Left colon (tissue), 2 donors: ENCODE data around the gene MEN1. TPM values are rescaled to one million over a fixed set of nuclear protein-coding genes. Genes with fewer than 3 reads are reported as not detected.

Source experiments
- ATAC-seq: fragments of 200-7000 bp; cut with Tn5 transposase; one replicate; pipeline ENCODE4 v1.9.1; 2020; ENCODE audit warnings: mild to moderate bottlenecking, moderate library complexity
- DNase-seq, 2 donors: peaks; one replicate each; pipeline ENCODE4 v3.0.0-alpha.2; 2020
- intact Hi-C, 2 donors: fragments of 100-400 bp; cut with DNase I in 1 of 2; cut with micrococcal nuclease in 1 of 2; formaldehyde crosslinking; loops; one replicate each; pipeline versions ENCODE4 v1.11.2 to v1.14.0; 2022; cut with DNase I, micrococcal nuclease
- long read RNA-seq: library from polyadenylated mRNA; unstranded; transcript quantifications from one replicate; pipeline ENCODE4 v2.0.0, GENCODE V29; 2021
- total RNA-seq, 2 donors: library from RNA; stranded (reverse); fragmentation: NEBNext Ultra II Directional; extraction: Animal tissue kit (Norgen Biotek cat#: 25700); gene quantifications; one replicate each; pipeline ENCODE4 v1.2.1, GENCODE V29; 2021
- donor health status: DM: no; HTN: no; CAD: no.
- donor health status: DM: yes; HTN: yes; CAD: no.

Gene MEN1
- total RNA-seq: 10 to 100 TPM; 21.0 to 25.5 TPM
- long read RNA-seq, transcript MEN1-207 (9 exons, 3,150 nt): major isoform, 11 of 27 reads
- long read RNA-seq, partial matches to known transcripts: 4 of 27 reads
- long read RNA-seq, other reads (novel, unspliced or antisense): 6 of 27 reads

DNA sequence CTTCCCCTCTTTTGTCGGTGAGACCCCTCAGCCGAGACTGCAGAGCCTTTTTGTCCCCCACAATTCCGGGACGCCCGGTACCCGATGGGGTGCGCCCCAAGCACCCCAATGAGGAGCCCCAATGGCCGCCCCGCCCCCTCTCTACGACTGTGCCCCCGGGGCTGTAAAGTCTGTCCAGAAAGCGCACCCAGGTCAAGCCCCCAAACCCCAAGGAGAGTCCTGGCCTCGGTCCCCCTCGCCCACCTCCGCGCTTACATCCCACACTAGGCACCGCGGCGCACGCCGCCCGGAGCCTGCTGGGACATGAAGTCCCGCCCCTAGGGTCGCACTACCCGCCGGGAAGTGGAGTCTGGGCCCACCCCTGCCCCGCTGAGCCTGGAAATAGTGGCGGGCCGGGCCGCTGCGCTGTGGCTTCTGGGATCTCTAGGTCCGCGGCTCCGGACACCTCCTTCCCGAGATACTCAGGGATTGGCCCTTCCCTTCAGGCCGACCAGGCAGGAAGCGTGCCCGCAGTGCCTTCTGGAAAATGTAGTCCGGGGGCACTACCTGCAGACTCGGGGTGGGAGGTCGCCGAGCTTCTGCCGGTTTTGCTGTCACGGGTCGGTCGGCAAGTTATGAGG is at the start of gene MEN1:
Gene MEN1, minus strand, starts transcription at position 281 of the 620 bp plus-strand sequence. CDS start 442 bp downstream, outside the sequence.
- DNase-seq (peak; percentile 95 to 97), ATAC-seq (peak; percentile 95)
- intact Hi-C loops: no loop called here

DNA sequence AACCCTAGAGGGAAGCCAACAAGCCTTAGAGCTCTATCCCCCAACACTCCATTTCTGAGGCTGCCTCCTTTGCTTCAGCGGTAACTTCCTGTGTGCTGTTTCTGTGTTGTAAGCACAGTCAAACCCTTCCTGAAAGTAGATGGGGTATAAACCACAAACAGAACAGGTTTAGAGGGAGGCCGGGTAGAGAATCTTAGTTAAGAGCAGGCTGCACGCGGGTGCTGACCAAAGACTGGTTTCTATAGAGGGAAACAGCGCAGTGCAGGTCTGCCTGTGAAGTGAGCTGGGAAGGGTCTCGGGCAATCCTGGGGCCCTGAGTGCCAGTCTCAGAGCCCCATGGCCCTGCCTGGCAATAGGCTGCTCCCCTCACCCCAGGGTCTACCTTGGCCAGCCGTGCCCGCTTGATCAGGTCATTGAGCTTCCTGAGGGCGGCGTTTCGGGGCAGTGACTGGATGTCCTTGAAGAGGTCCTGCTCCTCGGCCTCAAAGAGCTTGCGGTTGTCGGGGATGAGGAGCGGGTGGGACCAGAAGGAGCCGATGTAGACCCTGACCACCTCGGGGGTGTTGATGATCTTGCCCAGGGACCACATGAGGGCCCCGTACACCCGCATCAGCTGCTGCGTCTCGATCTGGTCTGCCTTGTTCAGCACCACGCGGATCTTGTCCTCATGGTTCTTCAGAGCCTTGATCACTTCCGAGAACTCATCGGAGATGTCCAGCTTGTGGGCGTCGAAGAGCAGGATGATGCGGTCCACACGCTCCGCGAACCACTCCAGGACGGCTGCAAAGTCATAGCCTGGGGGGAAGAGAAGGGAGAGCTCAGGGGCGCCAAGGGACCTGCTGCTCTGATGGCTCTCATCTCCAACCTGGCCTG is 49.4 kb upstream of the MEN1 start:
- DNase-seq (peak in 1 of 2 donors; percentile 9), ATAC-seq (no peak)
- intact Hi-C loops: no loop called here

DNA sequence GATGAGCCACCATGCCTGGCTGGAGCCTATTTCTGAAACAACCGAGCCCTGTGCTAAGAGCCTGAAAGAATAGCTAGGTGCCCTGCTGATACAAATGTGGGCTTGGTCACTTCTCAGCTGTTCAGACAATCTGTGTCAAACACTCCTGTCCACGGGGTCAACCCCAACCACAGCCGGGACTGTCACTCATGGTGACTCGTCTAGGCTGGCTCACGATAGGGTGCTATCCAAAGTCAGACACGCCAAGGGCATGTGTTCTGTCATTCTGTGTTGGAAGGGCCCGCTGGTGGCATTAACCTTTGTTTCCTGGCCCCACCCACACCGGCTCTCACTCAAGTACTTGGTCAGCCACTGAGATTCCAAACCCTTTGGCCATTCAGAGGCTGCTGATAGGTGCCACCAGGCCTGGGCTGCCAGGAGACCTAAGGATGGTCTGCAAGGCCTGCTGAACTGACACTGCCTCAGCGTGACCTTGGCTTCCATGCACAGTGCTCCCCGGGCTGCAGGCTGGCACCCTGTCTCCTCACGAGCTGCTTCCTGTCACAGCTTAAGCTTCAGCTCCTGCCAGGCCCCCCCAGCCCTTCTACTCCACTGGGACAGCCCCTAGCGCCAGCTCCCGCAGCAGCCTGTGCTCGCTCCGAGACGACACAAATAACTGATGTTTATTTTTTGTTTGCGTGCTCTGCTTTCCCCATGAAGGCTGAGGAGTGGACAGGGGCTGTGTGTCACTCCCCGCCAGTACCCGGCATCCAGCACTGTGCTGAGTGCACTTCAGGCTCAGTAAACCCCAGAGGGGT is 48.3 kb upstream of the MEN1 start:
- intact Hi-C loops: no loop called here
- peak in 1 of 2 donors; percentile 57 for DNase-seq
- ATAC-seq: peak; percentile 35

DNA sequence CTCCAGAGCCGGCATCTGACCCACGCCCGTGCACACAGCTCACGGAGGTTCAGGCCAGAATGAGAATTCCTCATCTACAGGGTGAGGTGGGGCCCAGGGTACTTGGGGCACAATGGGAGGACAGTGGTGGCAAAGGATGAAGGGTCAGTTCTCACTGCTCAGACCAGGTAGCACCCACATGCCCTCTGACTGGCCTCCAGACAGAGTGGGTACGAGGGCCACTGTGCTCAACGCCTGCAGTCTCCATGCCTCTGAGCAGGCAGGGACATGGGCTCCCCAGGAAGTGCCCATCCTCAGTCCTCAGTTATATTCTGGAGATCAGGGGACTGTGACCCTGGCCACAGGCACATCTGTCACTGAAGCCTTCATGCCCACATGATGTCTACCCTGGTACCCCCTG is 47.1 kb upstream of the MEN1 start:
- no peak for DNase-seq
- intact Hi-C loops: no loop called here
- no peak for ATAC-seq

DNA sequence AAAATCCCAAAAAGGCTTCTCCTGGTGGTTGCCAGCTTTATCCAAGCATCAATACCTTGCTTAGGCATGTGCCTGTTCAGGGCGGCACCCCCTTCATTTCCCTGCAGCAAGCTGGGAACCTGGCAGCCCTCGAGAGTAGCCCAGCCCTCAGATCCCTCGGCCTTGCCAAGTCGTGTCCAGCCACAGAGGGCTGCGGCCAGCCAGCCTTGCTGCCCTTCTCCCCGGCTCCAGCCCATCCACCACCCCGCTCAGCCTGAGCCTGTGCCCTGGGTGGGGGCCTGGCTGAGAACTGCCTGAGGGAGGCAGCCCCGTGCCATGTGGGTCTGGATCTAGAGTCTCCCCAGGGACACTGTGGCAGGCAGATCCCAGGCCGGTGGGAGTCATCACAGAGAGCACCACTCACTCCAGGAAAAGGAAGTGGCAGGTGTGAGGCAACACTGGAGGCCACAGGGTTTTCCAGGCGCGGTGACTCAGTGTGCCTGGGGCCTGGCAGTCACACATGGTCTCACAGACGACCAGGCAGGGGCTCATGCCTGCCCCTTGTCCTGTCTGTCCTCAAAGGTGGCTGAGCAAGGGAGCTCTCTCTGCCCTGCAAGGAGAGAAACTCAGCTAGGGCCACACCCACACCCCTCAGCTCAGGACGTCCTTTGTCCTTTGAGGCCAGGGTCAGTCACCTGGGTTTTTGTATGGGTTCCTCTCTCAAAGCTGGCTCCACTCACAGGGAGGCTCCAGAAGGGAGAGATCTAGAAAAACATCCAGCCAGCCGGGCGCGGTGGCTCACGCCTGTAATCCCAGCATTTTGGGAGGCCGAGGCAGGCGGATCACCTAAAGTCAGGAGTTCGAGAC is 46.3 kb upstream of the MEN1 start:
- intact Hi-C loops: no loop called here
- peak; percentile 44 for ATAC-seq
- DNase-seq: peak in 1 of 2 donors; percentile 67

DNA sequence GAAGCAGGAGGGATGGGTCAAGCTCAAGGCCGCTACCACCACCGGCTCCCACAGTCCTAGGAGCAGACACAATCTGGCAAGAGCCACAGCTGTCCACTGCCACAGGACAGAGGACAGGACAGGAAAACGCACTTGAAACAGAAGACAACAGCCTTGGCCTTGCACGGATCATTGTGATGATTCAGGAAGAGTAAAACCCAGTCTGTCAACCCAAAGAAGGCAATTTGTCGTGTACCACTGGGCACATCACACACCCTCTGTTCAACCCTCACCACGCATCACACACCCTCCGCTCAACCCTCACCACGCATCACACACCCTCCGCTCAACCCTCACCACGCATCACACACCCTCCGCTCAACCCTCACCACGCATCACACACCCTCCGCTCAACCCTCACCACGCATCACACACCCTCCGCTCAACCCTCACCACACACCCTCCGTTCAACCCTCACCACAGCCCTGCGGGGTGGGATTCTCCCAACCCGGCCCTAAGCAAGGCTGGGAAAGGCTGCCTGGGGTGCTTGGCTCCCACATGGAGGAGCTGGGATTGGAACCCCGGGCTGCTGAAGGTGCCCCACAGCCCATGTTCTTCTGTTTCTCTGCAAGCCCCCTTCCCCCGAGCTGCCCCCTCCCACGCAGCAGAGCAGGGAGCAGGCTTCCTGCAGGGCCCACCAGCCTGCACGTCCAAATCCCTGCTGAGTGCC is 45.4 kb upstream of the MEN1 start:
- no peak for DNase-seq
- no peak for ATAC-seq
- intact Hi-C loops: no loop called here

DNA sequence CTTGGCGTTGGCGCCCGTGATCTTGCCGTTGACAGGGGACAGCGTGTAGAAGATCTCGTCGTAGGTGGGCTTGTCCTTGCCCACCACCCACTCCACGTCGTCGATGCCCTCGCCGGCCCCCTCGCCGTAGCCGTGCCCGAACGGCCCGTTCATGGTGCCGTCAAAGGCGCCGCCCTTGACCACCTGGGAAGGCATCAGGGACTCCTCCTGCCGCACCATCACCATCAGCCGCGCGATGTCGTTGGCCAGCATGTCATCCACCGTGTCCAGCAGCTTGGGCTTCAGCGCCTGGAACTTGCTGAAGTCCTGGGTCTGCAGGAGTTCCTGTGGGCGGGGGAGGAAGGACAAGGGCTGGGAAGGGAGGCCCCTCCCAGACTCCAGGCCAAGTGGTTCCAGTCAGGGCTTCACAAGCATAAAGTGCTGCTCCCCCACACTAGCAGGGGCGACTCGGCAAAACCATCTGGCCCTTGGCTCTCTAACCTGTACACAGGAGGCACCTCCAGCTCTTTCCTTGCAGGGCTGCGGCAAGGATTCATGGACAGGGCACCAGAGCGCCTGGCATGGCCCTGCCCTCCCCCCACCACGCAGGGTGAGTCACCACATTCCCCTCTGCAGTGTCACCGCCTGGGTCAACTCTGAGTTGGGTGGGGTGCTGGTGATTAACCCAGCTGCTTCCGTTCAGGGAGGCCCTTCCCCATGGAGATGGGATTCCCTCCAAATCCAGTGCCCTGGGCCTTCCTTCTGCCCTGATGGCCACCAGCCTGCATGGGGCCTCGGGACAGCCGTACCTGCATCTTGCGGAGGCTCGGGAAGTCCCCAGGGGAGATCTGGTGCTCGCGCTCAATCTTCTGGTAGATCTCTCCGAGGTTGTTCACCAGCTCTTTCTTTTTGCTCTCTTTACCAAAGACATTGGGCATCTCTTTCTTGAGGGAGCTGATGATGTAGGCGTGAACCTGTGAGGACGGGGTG is 44.5 kb upstream of the MEN1 start:
- intact Hi-C loops: no loop called here
- ATAC-seq: peak; percentile 84
- DNase-seq: peak; percentile 72 to 90

DNA sequence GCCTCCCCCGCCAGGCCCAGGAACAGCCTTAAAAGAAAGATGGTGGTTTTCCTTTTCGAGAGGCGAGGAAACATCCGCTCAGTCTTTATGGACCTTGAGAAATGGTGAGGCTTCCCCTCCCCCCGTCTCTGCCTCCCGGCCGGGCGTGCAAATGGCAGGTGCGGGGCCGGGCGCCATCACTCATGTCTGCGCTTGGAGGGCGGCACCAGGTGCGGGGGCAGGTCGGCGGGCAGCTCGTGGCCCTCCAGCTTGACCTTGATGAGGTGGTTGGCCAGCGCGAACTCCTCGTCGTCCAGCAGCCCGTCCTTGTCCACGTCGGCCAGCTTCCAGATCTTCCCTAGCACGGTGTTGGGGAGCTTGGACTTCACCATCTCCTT is 43.8 kb upstream of the MEN1 start:
- no peak for ATAC-seq
- no peak for DNase-seq
- intact Hi-C loops: no loop called here

DNA sequence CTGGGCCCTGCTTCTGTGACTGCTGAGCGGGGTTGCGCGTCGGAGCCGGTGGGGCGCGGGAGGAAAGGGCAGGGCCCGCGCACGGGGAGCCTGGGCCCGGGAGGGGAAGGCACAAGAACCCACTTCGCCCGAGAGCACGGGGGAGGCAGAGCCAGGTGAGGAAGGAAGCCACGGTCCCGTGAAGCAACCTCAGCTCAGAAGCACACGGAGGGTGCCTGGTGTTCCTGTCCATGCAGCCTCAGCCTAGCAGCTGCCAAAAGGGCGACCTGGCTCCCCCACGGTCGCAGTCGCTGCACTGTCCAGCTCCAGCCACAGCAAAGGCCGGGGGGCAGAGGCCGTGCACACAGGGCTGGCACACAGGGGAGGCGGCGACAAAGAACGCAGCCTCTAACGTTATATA is 43.4 kb upstream of the MEN1 start:
- intact Hi-C loops: no loop called here
- no peak for ATAC-seq
- DNase-seq: no peak

DNA sequence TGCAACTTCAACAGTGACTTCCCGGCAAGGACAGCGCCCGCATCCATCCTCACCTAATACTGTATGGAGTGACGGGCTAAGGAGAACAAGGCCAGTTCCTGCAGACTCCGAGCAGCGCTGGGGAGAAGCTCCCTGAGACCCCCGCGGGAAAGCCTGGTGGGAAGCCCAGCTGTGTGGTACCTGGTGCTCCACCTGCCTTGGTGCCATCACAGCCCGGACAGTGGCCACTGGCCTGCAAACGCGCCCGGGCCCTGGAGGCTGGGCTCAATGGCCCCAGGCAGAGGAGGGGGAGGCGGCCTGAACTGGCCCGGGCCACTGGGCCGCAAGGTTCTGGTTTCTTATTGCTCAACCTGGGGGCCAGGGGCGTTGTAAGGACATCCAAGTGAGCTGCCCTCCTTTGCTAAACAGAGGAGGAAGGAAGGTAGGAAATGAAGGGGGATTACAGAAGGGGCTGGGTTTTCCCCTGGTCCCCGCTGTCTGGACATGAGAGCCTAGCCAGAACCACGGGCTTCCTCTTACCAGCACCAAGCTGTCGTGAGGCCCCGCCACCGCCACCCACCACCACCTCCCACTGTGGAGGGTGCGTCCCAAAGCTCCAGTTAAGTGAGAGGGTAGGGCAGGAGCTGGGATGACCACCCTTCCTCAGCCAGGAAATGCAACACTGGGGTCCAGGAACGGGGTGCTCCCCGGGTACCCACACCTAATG is 42.6 kb upstream of the MEN1 start:
- intact Hi-C loops: no loop called here
- ATAC-seq (no peak), DNase-seq (no peak)

DNA sequence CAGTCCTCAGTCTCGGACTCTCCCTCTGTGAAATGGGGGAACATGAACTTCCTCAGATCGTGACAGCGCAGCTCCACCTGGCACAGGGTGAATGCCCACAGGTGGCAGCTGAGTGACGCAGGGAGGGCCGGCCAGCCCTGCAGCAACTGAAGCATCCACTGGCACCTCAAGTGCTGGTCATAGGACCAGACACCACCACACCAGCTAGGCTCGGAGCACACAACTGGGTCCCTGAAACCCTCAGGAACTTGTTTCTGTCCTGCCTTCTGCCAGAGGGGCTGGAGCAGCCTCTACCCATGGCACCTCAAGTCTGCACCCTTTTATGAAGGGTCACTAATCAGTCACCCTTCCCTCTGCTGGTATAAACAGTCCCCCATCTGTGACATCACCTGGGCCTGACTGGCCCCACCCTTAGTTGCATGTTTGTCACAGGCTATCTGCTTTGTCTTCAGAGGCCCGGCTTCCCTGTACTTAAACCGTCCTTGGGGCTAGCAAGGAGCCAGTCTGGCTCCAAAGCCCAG is 41.5 kb upstream of the MEN1 start:
- DNase-seq: no peak
- intact Hi-C loops: no loop called here
- no peak for ATAC-seq

DNA sequence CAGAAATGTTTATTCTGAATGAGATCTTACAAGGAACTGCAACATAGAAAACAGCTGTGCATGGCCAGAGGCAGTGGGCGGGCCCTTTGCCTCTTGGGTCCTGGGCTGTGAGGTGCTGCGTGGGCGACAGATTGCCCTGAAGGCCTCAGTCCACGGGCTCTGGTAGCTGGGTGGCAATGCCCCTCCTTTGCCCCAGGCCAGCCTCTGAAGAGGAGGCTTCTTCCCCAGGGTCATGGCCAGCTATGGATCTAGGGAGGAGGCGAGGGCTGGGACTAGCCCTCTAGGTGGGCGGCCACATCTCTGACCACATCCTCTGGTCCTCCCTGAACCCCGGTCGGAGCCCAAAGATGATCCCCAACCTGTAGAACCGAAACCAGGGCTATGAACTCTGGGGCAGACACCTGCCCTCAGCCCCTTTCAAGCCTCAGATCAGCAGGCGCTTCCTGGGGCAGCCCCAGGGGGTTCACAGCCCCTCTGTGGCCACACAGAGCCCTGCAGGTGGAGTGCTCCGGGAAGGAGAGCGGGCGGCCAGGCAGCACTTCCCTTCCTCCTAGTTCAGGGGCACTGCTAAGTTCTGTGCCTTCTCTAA is 40.7 kb upstream of the MEN1 start:
- intact Hi-C loops: no loop called here
- ATAC-seq (no peak), DNase-seq (peak in 1 of 2 donors; percentile 52)

DNA sequence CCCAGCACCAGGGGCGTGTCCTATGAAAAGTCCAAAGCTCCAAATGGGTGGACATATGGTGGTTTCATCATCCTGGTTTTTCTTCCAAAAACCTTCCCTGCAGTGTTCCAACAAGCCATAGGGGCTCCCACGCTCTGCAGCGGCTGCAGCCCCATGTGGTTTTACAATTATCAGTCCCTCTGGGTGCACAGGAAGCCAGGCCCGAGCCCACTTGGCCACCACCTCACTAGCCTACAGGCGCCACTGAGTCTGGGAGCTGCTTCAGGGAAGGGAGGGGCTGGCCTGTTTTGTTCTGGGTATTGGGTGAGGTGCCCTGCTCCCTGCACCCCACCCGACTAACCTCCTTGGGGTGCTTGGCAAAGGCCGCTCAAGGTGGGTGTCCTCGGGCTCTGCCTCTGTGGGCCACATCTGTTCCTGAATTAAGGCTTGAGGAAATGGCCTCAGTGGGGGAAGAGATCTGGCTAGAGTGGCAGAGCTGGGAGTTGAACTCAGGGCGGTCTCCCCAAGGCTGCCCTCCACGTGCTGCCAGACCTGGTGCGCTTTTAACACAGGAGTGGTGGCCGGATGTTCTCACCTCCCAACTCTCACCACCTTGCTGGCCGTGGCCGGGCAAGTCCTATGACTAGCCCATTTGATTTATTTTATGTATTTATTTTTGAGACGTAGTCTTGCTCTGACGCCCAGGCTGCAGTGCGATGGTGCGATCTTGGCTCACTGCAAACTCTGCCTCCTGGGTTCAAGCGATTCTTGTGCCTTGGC is 39.4 kb upstream of the MEN1 start:
- DNase-seq (no peak), ATAC-seq (no peak)
- intact Hi-C loops: loop anchor here (2.0 to 5.0 kb wide), 2 partner anchors 37 to 43 kb away; no protein-coding TSS in a partner anchor

DNA sequence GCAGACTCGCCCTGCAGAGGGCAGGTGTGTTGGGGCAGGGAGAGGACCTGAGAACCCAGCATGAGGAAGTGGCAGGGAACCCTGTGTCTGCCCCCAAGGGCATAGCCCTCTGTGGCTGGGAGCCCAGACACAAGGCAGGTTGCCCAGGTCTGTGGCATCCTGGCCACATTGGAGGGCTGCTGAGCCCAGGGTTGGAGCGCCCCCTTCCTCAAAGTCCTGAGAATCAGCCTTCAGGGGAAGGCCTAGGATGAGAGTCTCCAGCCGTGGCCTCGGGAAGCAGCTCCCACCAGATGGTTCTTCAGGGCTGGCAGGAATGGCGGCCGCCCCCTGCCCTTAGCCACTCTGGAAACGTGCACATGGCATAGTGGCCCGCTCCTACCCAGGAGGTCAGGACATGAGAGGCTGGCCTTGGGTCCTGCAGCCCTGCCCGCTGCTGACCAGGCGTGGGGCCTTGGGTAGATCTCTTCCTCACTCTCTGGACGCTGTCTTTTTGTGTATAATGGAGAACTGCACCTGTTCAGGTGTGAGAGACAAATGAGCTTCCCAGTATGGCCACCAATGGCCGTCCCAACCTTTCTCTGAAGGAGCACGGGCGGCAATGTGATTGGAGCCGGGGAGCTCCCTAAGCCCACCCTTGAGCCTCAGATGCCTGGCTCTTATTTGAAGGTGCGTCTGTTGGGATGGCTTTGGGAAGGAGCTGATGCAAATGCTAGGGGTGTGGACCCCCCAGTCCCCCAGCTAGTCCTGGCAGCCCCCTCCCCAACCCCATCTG is 38.7 kb upstream of the MEN1 start:
- ATAC-seq (peak; percentile 67), DNase-seq (peak; percentile 87 to 92)
- intact Hi-C loops: loop anchor here (2.0 to 5.0 kb wide), 2 partner anchors 38 to 43 kb away; no protein-coding TSS in a partner anchor
